ENCODE data around the gene ASTN2. TPM values are rescaled to one million over a fixed set of nuclear protein-coding genes. Genes with fewer than 3 reads are reported as not detected.

The ASTN2 gene
- total RNA-seq, 1 donor from 2014 or later = 7.3 TPM

DNA sequence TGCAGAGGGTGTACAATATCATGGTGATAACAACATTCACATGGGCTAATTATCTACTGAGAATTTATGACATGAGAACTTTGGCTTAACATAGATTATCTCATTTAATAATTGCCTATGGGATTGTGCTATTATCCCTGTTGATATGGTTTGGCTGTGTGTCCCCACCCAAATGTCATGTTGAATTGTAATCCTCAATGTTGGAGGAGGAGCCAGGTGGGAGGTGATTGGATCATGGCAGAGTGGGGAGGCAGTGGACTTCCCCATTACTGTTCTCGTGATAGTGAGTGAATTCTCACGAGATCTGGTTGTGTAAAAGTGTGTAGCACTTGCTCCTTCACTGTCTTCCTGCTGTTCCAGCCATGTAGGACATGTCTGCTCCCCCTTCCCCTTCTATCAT is 541.4 kb downstream of the ASTN2 start:
- Histone ChIP-seq H3K9me3 (ENCODE audit: control insufficient read depth in 3 of 3, low read length in 3 of 3) (peaks cover 3 to 6% (median 5%) of the 10 kb centered on the region in 3 donors), H3K27me3 (ENCODE audit: control insufficient read depth in 3 of 3, insufficient read depth in 3 of 3, low read length in 3 of 3) (no peaks in the 10 kb centered on the region), H3K36me3 (ENCODE audit: control insufficient read depth in 3 of 3, insufficient read depth in 3 of 3, low read length in 3 of 3) (no peaks in the 10 kb centered on the region), H3K9ac (ENCODE audit: low read depth in 1 of 3, low read length in 3 of 3) (no peak overlapping the region), H3K4me3 (ENCODE audit: low read length in 3 of 3) (no peak overlapping the region), H3K27ac (ENCODE audit: low read depth, low read length) (no peak overlapping the region), H3K4me1 (ENCODE audit: control insufficient read depth in 3 of 3, insufficient read depth in 3 of 3, low read length in 3 of 3) (no peaks in the 10 kb centered on the region)

DNA sequence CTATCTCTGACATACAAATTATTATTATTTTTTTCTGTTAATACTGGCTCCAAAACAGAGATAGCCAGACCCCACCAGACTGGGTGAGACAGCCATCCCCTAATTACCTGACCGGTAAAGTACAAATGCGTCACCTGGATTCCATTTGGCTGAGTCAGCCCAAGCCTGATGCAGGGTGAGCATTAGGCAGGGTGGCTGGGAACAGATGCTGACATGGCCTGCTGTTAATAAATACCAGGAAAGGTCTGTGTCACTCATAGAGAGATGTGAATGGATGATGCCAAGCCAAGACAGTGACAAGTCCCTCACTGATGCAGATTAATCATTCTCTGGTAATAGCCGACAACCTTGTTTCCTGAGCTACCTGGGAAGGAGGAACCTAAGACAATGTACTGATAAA is 544.3 kb downstream of the ASTN2 start:
- H3K4me1 ChIP-seq (ENCODE audit: control insufficient read depth in 3 of 3, insufficient read depth in 3 of 3, low read length in 3 of 3) = no peaks in the 10 kb centered on the region
- H3K4me3 ChIP-seq (ENCODE audit: low read length in 3 of 3) = no peak overlapping the region
- H3K9me3 ChIP-seq (ENCODE audit: control insufficient read depth in 3 of 3, low read length in 3 of 3) = no peaks in the 10 kb centered on the region
- peaks cover 0 to 5% (median 0%) of the 10 kb centered on the region in 3 donors for H3K27me3 ChIP-seq (ENCODE audit: control insufficient read depth in 3 of 3, insufficient read depth in 3 of 3, low read length in 3 of 3)
- no peaks in the 10 kb centered on the region for H3K36me3 ChIP-seq (ENCODE audit: control insufficient read depth in 3 of 3, insufficient read depth in 3 of 3, low read length in 3 of 3)
- H3K9ac ChIP-seq (ENCODE audit: low read depth in 1 of 3, low read length in 3 of 3) = no peak overlapping the region
- H3K27ac ChIP-seq (ENCODE audit: low read depth, low read length) = no peak overlapping the region

DNA sequence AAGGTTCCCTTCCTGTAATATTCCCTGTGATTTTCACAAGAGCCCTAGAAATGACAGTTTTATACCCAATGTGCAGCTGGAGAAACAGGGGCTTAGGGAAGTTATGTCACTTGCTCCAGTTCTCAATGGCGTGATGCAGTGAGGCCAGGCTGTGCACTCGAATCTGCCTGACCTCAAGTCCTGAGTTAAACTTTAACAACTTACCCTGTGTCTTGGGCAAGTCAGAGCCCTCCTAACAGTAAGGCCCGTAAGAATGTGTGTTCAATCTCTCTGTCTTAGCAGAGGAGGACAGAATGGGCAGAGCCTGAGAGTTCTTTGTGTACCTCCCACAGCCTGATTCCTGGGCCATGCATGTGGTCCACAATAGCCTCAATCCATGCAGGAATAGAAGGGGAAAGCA is 546.7 kb downstream of the ASTN2 start:
- Histone ChIP-seq H3K9me3 (ENCODE audit: control insufficient read depth in 3 of 3, low read length in 3 of 3) (no peaks in the 10 kb centered on the region), H3K36me3 (ENCODE audit: control insufficient read depth in 3 of 3, insufficient read depth in 3 of 3, low read length in 3 of 3) (no peaks in the 10 kb centered on the region), H3K4me3 (ENCODE audit: low read length in 3 of 3) (no peak overlapping the region), H3K27ac (ENCODE audit: low read depth, low read length) (no peak overlapping the region), H3K9ac (ENCODE audit: low read depth in 1 of 3, low read length in 3 of 3) (no peak overlapping the region), H3K4me1 (ENCODE audit: control insufficient read depth in 3 of 3, insufficient read depth in 3 of 3, low read length in 3 of 3) (no peaks in the 10 kb centered on the region), H3K27me3 (ENCODE audit: control insufficient read depth in 3 of 3, insufficient read depth in 3 of 3, low read length in 3 of 3) (peaks cover 0 to 5% (median 0%) of the 10 kb centered on the region in 3 donors)

DNA sequence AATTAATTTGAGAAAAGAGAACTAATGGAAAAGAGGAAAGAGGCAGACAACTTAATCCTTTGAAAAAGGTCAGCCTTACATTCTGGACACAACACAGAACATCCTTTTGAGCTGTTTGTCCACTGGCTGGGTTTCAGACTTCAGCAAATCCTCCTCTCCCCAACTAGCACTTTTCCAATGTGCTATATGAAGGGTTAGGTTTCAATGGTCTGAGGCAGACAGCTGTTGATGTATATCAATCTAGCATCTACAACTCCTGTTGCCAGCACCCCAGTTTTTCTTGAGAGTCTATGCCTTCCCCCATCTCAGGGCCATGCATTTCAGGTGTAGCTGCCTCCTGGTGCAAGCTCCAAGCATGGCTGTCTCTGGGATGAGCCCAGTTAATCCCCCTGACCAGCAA is 553.5 kb downstream of the ASTN2 start:
- no peaks in the 10 kb centered on the region for H3K9me3 ChIP-seq (ENCODE audit: control insufficient read depth in 3 of 3, low read length in 3 of 3)
- no peak overlapping the region for H3K4me3 ChIP-seq (ENCODE audit: low read length in 3 of 3)
- no peak overlapping the region for H3K9ac ChIP-seq (ENCODE audit: low read depth in 1 of 3, low read length in 3 of 3)
- H3K27me3 ChIP-seq (ENCODE audit: control insufficient read depth in 3 of 3, insufficient read depth in 3 of 3, low read length in 3 of 3) = peaks cover 0 to 5% (median 0%) of the 10 kb centered on the region in 3 donors
- no peaks in the 10 kb centered on the region for H3K4me1 ChIP-seq (ENCODE audit: control insufficient read depth in 3 of 3, insufficient read depth in 3 of 3, low read length in 3 of 3)
- H3K27ac ChIP-seq (ENCODE audit: low read depth, low read length) = no peak overlapping the region
- H3K36me3 ChIP-seq (ENCODE audit: control insufficient read depth in 3 of 3, insufficient read depth in 3 of 3, low read length in 3 of 3) = no peaks in the 10 kb centered on the region

DNA sequence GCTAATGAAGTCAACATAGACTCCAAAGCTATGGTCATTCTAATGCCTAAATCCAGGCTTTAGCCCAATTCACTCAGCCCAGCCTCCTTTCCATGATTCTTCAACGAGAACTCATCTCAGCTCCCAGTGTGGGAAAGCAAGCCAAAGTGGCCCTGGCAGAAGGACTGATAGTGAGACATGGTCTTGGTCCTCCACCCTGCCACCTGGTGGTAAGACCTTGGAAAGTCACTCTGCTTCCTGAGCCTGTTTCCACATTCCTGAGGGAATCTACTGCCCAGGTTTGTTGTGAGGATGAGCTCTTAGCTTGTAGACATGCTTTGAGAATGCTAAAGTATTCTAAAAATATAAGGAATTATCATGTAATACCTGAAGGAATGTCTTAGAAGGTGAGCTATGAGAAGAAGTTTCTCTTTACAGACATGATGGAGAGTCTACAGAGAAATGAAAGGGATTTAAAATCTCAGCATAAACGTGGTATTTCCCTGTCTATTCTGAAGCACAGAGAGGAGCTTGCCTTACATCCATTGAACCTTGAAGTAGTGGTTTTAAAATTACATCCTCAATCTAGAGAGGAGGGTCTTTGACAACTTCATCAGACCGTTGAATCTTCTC is 554.2 kb downstream of the ASTN2 start:
- Histone ChIP-seq H3K36me3 (ENCODE audit: control insufficient read depth in 3 of 3, insufficient read depth in 3 of 3, low read length in 3 of 3) (no peaks in the 10 kb centered on the region), H3K9me3 (ENCODE audit: control insufficient read depth in 3 of 3, low read length in 3 of 3) (no peaks in the 10 kb centered on the region)

DNA sequence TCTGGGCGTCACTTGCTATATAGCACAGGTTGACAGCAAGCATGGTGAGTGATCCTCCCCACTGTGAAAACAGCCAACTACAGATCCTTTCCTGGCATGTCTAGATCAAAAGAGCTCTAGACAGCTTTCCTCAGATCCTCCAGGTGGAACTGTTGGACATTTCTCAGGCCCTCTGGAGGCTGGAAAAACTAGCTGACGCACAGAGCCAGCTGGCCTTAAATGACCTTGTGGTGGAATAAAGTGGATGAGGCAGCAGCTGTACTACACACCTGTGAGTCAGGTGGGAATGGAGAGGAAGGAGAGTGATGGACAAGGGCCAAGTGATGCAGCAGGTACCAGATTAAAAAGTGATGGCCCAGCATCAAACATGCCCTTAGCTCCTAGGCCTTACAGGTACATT is 555.1 kb downstream of the ASTN2 start:
- no peaks in the 10 kb centered on the region for H3K4me1 ChIP-seq (ENCODE audit: control insufficient read depth in 3 of 3, insufficient read depth in 3 of 3, low read length in 3 of 3)
- H3K27me3 ChIP-seq (ENCODE audit: control insufficient read depth in 3 of 3, insufficient read depth in 3 of 3, low read length in 3 of 3) = peaks cover 0 to 2% (median 0%) of the 10 kb centered on the region in 3 donors
- H3K9ac ChIP-seq (ENCODE audit: low read depth in 1 of 3, low read length in 3 of 3) = no peak overlapping the region
- H3K27ac ChIP-seq (ENCODE audit: low read depth, low read length) = no peak overlapping the region
- H3K36me3 ChIP-seq (ENCODE audit: control insufficient read depth in 3 of 3, insufficient read depth in 3 of 3, low read length in 3 of 3) = no peaks in the 10 kb centered on the region
- H3K4me3 ChIP-seq (ENCODE audit: low read length in 3 of 3) = no peak overlapping the region
- no peaks in the 10 kb centered on the region for H3K9me3 ChIP-seq (ENCODE audit: control insufficient read depth in 3 of 3, low read length in 3 of 3)

More for the DNA sequence above, 554.2 kb downstream of the ASTN2 start:
- Histone ChIP-seq H3K27ac (ENCODE audit: low read depth, low read length) (no peak overlapping the region), H3K4me3 (ENCODE audit: low read length in 3 of 3) (no peak overlapping the region), H3K27me3 (ENCODE audit: control insufficient read depth in 3 of 3, insufficient read depth in 3 of 3, low read length in 3 of 3) (peaks cover 0 to 2% (median 0%) of the 10 kb centered on the region in 3 donors), H3K9ac (ENCODE audit: low read depth in 1 of 3, low read length in 3 of 3) (no peak overlapping the region), H3K4me1 (ENCODE audit: control insufficient read depth in 3 of 3, insufficient read depth in 3 of 3, low read length in 3 of 3) (no peaks in the 10 kb centered on the region)

DNA sequence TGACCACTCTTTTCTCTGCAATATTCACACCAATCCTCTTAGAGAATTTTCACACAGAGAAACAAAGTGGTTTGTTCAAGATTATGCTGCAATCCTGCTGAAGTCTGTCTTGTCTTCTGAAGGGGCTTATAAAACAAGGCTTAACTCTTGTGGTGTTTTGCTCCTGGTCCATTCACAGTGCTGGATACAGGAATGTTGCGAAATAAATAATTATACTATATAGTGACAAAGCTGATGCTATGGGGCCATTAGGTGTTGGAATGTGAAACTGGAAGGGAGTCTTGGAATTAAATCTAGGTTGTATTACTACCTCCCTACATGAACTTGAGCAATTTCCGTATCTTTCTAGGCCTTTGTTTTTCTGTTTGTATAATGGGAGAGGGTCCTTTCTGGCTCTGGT is 557.5 kb downstream of the ASTN2 start:
- Histone ChIP-seq H3K4me1 (ENCODE audit: control insufficient read depth in 3 of 3, insufficient read depth in 3 of 3, low read length in 3 of 3) (no peaks in the 10 kb centered on the region), H3K27ac (ENCODE audit: low read depth, low read length) (no peak overlapping the region), H3K27me3 (ENCODE audit: control insufficient read depth in 3 of 3, insufficient read depth in 3 of 3, low read length in 3 of 3) (no peaks in the 10 kb centered on the region), H3K4me3 (ENCODE audit: low read length in 3 of 3) (no peak overlapping the region), H3K36me3 (ENCODE audit: control insufficient read depth in 3 of 3, insufficient read depth in 3 of 3, low read length in 3 of 3) (no peaks in the 10 kb centered on the region), H3K9me3 (ENCODE audit: control insufficient read depth in 3 of 3, low read length in 3 of 3) (no peaks in the 10 kb centered on the region), H3K9ac (ENCODE audit: low read depth in 1 of 3, low read length in 3 of 3) (no peak overlapping the region)

DNA sequence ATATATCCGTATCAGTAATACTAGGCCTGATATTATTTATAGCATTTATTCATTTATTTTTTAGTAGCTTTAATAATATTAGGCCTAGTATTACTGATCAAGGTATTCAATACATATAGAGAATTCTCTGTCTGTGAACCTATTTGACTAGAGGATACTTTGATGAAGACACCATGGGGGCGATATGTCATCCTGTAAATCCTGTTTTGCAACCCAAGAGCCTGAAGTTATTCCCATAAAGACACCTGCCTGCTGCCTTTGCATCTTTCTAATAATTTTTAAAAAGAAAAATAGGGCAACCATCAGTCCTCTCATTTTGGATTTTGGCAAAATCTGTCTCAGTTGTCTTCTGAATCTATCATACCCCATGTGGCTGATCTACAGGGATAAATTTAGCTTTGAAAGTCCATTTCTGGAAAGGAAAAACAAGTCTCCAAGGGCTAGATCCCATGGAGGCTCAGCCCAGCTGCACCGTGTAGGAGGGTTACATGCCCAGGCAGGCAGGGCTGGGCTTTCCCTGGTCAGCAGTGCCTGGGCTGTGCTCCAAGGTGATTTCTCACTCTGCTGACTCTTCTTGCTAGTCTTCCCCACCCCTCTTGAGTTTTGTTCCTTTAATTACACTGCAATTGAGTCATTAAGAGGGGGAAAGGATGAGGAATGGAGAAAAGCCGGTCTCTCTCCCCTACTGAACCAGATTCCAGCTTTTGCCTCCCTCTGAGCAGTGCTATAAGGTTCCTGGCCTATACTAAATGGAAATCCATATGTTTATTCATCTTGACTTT is 558.8 kb downstream of the ASTN2 start:
- Histone ChIP-seq H3K27me3 (ENCODE audit: control insufficient read depth in 3 of 3, insufficient read depth in 3 of 3, low read length in 3 of 3) (no peaks in the 10 kb centered on the region), H3K4me3 (ENCODE audit: low read length in 3 of 3) (no peak overlapping the region), H3K4me1 (ENCODE audit: control insufficient read depth in 3 of 3, insufficient read depth in 3 of 3, low read length in 3 of 3) (no peaks in the 10 kb centered on the region), H3K9ac (ENCODE audit: low read depth in 1 of 3, low read length in 3 of 3) (no peak overlapping the region), H3K27ac (ENCODE audit: low read depth, low read length) (no peak overlapping the region), H3K9me3 (ENCODE audit: control insufficient read depth in 3 of 3, low read length in 3 of 3) (no peaks in the 10 kb centered on the region), H3K36me3 (ENCODE audit: control insufficient read depth in 3 of 3, insufficient read depth in 3 of 3, low read length in 3 of 3) (no peaks in the 10 kb centered on the region)

DNA sequence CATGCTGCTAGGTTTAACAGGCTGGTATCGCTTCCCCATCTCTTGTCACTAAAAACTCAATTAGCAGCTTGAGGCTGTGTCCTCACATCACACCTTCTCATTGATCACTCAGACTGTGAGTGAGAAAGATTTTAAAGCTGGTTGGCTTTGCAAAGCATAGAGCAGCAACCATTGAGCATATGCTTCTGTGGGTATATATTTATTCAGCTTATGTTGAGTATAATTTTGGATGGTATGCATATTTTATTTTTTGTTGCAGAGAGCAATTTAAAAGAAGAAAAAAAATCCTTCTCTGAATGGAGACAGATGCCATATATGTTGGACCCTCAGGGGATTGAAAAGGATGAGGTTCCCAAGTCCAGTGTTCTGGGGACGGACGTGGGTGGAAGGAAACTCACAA is 565.1 kb downstream of the ASTN2 start:
- no peak overlapping the region for H3K9ac ChIP-seq (ENCODE audit: low read depth in 1 of 3, low read length in 3 of 3)
- H3K27ac ChIP-seq (ENCODE audit: low read depth, low read length) = no peak overlapping the region
- no peaks in the 10 kb centered on the region for H3K27me3 ChIP-seq (ENCODE audit: control insufficient read depth in 3 of 3, insufficient read depth in 3 of 3, low read length in 3 of 3)
- no peaks in the 10 kb centered on the region for H3K4me1 ChIP-seq (ENCODE audit: control insufficient read depth in 3 of 3, insufficient read depth in 3 of 3, low read length in 3 of 3)
- H3K36me3 ChIP-seq (ENCODE audit: control insufficient read depth in 3 of 3, insufficient read depth in 3 of 3, low read length in 3 of 3) = no peaks in the 10 kb centered on the region
- H3K4me3 ChIP-seq (ENCODE audit: low read length in 3 of 3) = no peak overlapping the region
- no peaks in the 10 kb centered on the region for H3K9me3 ChIP-seq (ENCODE audit: control insufficient read depth in 3 of 3, low read length in 3 of 3)

DNA sequence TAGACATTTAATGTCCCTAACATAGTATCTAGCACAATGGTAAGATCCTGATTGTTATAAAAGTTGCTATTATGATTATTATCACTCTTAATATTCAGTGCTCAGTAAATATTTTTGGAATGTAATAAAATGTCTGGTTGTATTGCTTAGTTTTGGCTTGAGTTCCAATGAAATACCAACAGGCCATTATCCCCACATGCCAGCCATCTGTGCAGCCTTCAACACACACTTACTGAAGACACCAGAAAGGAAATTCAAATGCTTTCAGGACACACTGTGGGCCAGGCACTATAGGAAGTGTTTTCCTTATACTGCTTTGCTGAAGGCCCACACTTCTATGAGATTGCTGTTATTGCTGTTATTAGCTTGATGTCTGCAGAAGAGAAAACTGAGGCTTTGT is 570.2 kb downstream of the ASTN2 start:
- H3K27ac ChIP-seq (ENCODE audit: low read depth, low read length) = no peak overlapping the region
- no peaks in the 10 kb centered on the region for H3K36me3 ChIP-seq (ENCODE audit: control insufficient read depth in 3 of 3, insufficient read depth in 3 of 3, low read length in 3 of 3)
- no peaks in the 10 kb centered on the region for H3K9me3 ChIP-seq (ENCODE audit: control insufficient read depth in 3 of 3, low read length in 3 of 3)
- H3K4me1 ChIP-seq (ENCODE audit: control insufficient read depth in 3 of 3, insufficient read depth in 3 of 3, low read length in 3 of 3) = peaks cover 0 to 4% (median 0%) of the 10 kb centered on the region in 3 donors
- H3K4me3 ChIP-seq (ENCODE audit: low read length in 3 of 3) = no peak overlapping the region
- H3K27me3 ChIP-seq (ENCODE audit: control insufficient read depth in 3 of 3, insufficient read depth in 3 of 3, low read length in 3 of 3) = no peaks in the 10 kb centered on the region
- H3K9ac ChIP-seq (ENCODE audit: low read depth in 1 of 3, low read length in 3 of 3) = no peak overlapping the region

All from skeletal muscle tissue (tissue), 4 donors.